GM12892 (cell line): Measurements from ENCODE around the gene TCF7L1.

Experiments used
- POLR2A ChIP-seq: IDR thresholded peaks from 2 replicates; pipeline ENCODE4 v1.6.1; 2011; ENCODE audit warnings: low read depth, low read length, control low read depth
- POLR2AphosphoS5 ChIP-seq: IDR thresholded peaks from 2 replicates; pipeline ENCODE4 v1.6.1; 2011; ENCODE audit warnings: low read depth, low read length, control low read depth
- TAF1 ChIP-seq: IDR thresholded peaks from 2 replicates; pipeline ENCODE4 v1.6.1; 2011; ENCODE audit warnings: low read depth, mild to moderate bottlenecking, control low read depth, low read length, borderline replicate concordance

DNA sequence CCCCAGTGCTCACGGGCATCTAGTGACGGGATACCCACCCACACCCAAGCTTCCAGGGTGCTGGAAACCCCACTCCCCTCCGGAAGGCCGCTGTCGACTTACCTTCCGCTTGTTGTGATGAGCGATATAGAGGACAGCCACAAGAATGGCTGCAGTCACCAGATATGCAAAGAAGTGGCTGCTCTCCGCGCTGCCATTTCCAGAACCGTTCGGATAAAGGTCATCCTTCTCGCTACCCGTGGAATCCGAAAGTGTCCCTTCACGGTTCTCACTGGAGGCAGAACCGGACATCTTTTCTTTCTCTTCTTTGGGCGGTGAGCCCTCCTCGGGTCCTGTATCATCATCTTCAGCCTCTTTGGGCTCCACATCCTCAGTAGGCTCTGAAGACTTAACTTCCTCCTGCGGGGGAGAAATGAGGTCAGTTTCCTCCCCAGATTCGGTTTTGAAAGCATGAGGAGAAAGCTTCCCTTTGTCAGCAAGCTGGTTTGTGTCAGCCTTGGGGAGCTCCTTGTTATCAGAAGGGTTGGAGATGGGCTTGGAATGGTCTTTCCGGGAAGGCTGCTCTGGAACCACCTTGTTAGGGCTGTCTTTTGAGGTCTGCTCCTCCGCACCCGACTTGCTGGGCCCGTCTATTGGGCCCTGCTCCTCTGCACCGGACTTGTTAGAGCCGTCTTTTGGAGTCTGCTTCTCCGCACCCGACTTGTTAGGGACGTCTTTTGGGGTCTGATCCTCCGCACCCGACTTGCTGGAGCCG lies 193.4 kb downstream of the TCF7L1 start:
- TF ChIP-seq POLR2A (no peak; the same call in 1 of the 2 replicates), POLR2AphosphoS5 (no peak; the same call in 1 of the 2 replicates), TAF1 (no peak; the same call in 1 of the 2 replicates)
